Esophagus squamous epithelium (tissue), 4 donors: ENCODE data around the gene CHEK1.

Experiments
- CTCF ChIP-seq, 6 experiments: fragments of 450-650 bp in 4 of 6; fragments of 200-600 bp in 2 of 6; sonication (generic) in 2 of 6; IDR thresholded peaks; one replicate each; pipeline ENCODE4 v1.5.1; 2016 to 2019; ENCODE audit warnings: antibody characterized with exemption in 6 of 6, mild to moderate bottlenecking in 4 of 6, moderate library complexity in 4 of 6
- POLR2A ChIP-seq, 4 donors: fragments of 450-650 bp; IDR thresholded peaks; one replicate each; pipeline ENCODE4 v1.6.1; 2017; ENCODE audit warnings: antibody characterized with exemption in 4 of 4, mild to moderate bottlenecking in 4 of 4, moderate library complexity in 3 of 4

DNA sequence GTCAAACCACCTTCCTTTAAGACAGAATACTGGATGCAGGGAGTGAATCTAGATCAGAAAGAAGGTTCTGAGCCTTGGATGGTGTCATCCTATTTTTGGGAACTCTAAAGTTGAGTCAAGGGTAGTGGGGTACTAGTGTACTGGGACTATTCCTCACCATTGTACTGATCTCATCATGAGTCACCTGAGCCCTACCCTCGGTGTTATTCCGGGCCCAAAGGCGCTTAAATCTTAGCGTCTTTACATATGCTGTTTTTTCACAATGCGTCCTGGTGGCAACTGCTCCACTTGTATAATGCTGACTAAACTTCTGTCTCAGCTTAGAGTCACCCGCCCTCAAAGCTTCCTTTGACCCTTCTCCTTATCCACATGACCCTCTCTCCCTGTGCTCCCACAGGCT is 95.8 kb downstream of the CHEK1 start:
- TF ChIP-seq CTCF (IDR thresholded peaks at IDR 0.05) (no peak), POLR2A (IDR thresholded peaks at IDR 0.05) (no peak)
